ENCODE data around the gene SH3GL1.

The SH3GL1 gene

DNA sequence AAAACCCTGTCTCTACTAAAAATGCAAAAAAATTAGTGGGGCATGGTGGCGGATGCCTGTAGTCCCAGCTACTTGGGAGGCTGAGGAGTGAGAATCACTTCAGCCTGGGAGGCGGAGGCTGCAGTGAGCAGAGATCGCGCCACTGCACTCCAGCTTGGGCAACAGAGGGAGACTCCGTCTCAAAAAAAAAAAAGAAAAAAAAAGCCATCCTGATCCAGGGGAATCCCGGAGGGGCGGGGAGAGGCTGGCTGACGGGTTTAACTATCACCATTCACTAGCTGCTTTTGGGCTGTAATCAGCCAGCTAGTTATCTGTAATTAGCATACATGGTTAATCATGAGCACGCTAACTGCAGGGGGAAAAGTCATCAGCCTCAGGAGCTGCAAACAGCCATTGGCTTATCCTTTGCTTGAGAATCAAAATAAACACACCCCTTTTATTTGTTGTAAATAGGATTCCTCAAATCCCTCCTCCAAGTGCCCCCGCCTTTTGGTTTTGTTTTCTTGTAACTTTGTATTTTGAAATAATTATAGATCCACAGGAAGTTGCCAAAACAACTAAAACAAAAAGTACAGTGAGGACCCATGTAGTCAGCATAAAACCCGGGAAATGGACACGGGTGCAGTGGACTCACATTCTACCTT, 86.4 kb downstream of the SH3GL1 start:
- DNase-seq = no peak

Data from right hindlimb (tissue), 1 donor.